Measurements from ENCODE around the gene SERPINA12.
"Not testable (repeated sequence)": the region's sequence is repeated elsewhere in the genome, so short reads cannot be mapped to it uniquely, and the experiment has no call there.

Gene SERPINA12

GRCh38 chr14:94524093-94524492, 14.8 kb upstream of the SERPINA12 start:
- Histone ChIP-seq H3K4me3 (ENCODE audit: low read length) (no peak overlapping the region), H3K36me3 (ENCODE audit: control insufficient read depth, insufficient read depth, low read length) (no peaks in the 10 kb centered on the region), H3K4me1 (ENCODE audit: control insufficient read depth, insufficient read depth, low read length) (no peaks in the 10 kb centered on the region), H3K9ac (ENCODE audit: low read length) (no peak overlapping the region), H3K9me3 (ENCODE audit: control insufficient read depth, low read length) (no peaks in the 10 kb centered on the region), H3K27me3 (ENCODE audit: control insufficient read depth, insufficient read depth, low read length) (no peaks in the 10 kb centered on the region)

- Histone ChIP-seq H3K36me3 (ENCODE audit: control insufficient read depth, insufficient read depth, low read length) (no peaks in the 10 kb centered on the region), H3K9ac (ENCODE audit: low read length) (no peak overlapping the region), H3K4me3 (ENCODE audit: low read length) (no peak overlapping the region), H3K4me1 (ENCODE audit: control insufficient read depth, insufficient read depth, low read length) (no peaks in the 10 kb centered on the region), H3K9me3 (ENCODE audit: control insufficient read depth, low read length) (no peaks in the 10 kb centered on the region), H3K27me3 (ENCODE audit: control insufficient read depth, insufficient read depth, low read length) (no peaks in the 10 kb centered on the region)
Measured at GRCh38 chr14:94523265-94523664, 14.0 kb upstream of the SERPINA12 start.

GRCh38 chr14:94522115-94522724, 13.0 kb upstream of the SERPINA12 start:
- no peak overlapping the region for H3K9ac ChIP-seq (ENCODE audit: low read length)
- H3K36me3 ChIP-seq (ENCODE audit: control insufficient read depth, insufficient read depth, low read length): no peaks in the 10 kb centered on the region
- no peaks in the 10 kb centered on the region for H3K27me3 ChIP-seq (ENCODE audit: control insufficient read depth, insufficient read depth, low read length)
- no peaks in the 10 kb centered on the region for H3K9me3 ChIP-seq (ENCODE audit: control insufficient read depth, low read length)
- H3K4me1 ChIP-seq (ENCODE audit: control insufficient read depth, insufficient read depth, low read length): no peaks in the 10 kb centered on the region
- H3K4me3 ChIP-seq (ENCODE audit: low read length): no peak overlapping the region

- no peaks in the 10 kb centered on the region for H3K36me3 ChIP-seq (ENCODE audit: control insufficient read depth, insufficient read depth, low read length)
Measured at GRCh38 chr14:94521375-94522114, 12.3 kb upstream of the SERPINA12 start.

GRCh38 chr14:94517641-94518257, 8.5 kb upstream of the SERPINA12 start:
- Histone ChIP-seq H3K27me3 (ENCODE audit: control insufficient read depth, insufficient read depth, low read length) (peaks cover 14% of the 10 kb centered on the region), H3K36me3 (ENCODE audit: control insufficient read depth, insufficient read depth, low read length) (no peaks in the 10 kb centered on the region)

More at GRCh38 chr14:94521375-94522114, 12.3 kb upstream of the SERPINA12 start:
- H3K4me3 ChIP-seq (ENCODE audit: low read length): no peak overlapping the region
- no peaks in the 10 kb centered on the region for H3K4me1 ChIP-seq (ENCODE audit: control insufficient read depth, insufficient read depth, low read length)
- no peaks in the 10 kb centered on the region for H3K9me3 ChIP-seq (ENCODE audit: control insufficient read depth, low read length)
- H3K9ac ChIP-seq (ENCODE audit: low read length): no peak overlapping the region
- peaks cover 4% of the 10 kb centered on the region for H3K27me3 ChIP-seq (ENCODE audit: control insufficient read depth, insufficient read depth, low read length)

GRCh38 chr14:94517248-94517640, 8.0 kb upstream of the SERPINA12 start:
- no peak overlapping the region for H3K4me3 ChIP-seq (ENCODE audit: low read length)
- peaks cover 14% of the 10 kb centered on the region for H3K27me3 ChIP-seq (ENCODE audit: control insufficient read depth, insufficient read depth, low read length)
- no peaks in the 10 kb centered on the region for H3K36me3 ChIP-seq (ENCODE audit: control insufficient read depth, insufficient read depth, low read length)
- H3K4me1 ChIP-seq (ENCODE audit: control insufficient read depth, insufficient read depth, low read length): no peaks in the 10 kb centered on the region
- H3K9me3 ChIP-seq (ENCODE audit: control insufficient read depth, low read length): no peaks in the 10 kb centered on the region
- no peak overlapping the region for H3K9ac ChIP-seq (ENCODE audit: low read length)

More at GRCh38 chr14:94517641-94518257, 8.5 kb upstream of the SERPINA12 start:
- no peaks in the 10 kb centered on the region for H3K9me3 ChIP-seq (ENCODE audit: control insufficient read depth, low read length)
- no peak overlapping the region for H3K9ac ChIP-seq (ENCODE audit: low read length)
- no peaks in the 10 kb centered on the region for H3K4me1 ChIP-seq (ENCODE audit: control insufficient read depth, insufficient read depth, low read length)
- H3K4me3 ChIP-seq (ENCODE audit: low read length): no peak overlapping the region

- Histone ChIP-seq H3K4me1 (ENCODE audit: control insufficient read depth, insufficient read depth, low read length) (no peaks in the 10 kb centered on the region), H3K4me3 (ENCODE audit: low read length) (no peak overlapping the region), H3K27me3 (ENCODE audit: control insufficient read depth, insufficient read depth, low read length) (peaks cover 14% of the 10 kb centered on the region), H3K9ac (ENCODE audit: low read length) (no peak overlapping the region), H3K36me3 (ENCODE audit: control insufficient read depth, insufficient read depth, low read length) (no peaks in the 10 kb centered on the region), H3K9me3 (ENCODE audit: control insufficient read depth, low read length) (no peaks in the 10 kb centered on the region)
Measured at GRCh38 chr14:94515856-94516255, 6.6 kb upstream of the SERPINA12 start.

- no peak overlapping the region for H3K4me3 ChIP-seq (ENCODE audit: low read length)
Measured at GRCh38 chr14:94515426-94515825, 6.2 kb upstream of the SERPINA12 start.

GRCh38 chr14:94514351-94514750, 5.1 kb upstream of the SERPINA12 start:
- Histone ChIP-seq H3K4me3 (ENCODE audit: low read length) (no peak overlapping the region), H3K27me3 (ENCODE audit: control insufficient read depth, insufficient read depth, low read length) (peaks cover 14% of the 10 kb centered on the region), H3K9me3 (ENCODE audit: control insufficient read depth, low read length) (no peaks in the 10 kb centered on the region), H3K9ac (ENCODE audit: low read length) (no peak overlapping the region), H3K36me3 (ENCODE audit: control insufficient read depth, insufficient read depth, low read length) (no peaks in the 10 kb centered on the region), H3K4me1 (ENCODE audit: control insufficient read depth, insufficient read depth, low read length) (no peaks in the 10 kb centered on the region)

More at GRCh38 chr14:94515426-94515825, 6.2 kb upstream of the SERPINA12 start:
- Histone ChIP-seq H3K9ac (ENCODE audit: low read length) (no peak overlapping the region), H3K4me1 (ENCODE audit: control insufficient read depth, insufficient read depth, low read length) (no peaks in the 10 kb centered on the region), H3K9me3 (ENCODE audit: control insufficient read depth, low read length) (no peaks in the 10 kb centered on the region), H3K27me3 (ENCODE audit: control insufficient read depth, insufficient read depth, low read length) (peaks cover 14% of the 10 kb centered on the region), H3K36me3 (ENCODE audit: control insufficient read depth, insufficient read depth, low read length) (no peaks in the 10 kb centered on the region)

- H3K4me1 ChIP-seq (ENCODE audit: control insufficient read depth, insufficient read depth, low read length); H3K9me3 ChIP-seq (ENCODE audit: control insufficient read depth, low read length); H3K36me3 ChIP-seq (ENCODE audit: control insufficient read depth, insufficient read depth, low read length); H3K27me3 ChIP-seq (ENCODE audit: control insufficient read depth, insufficient read depth, low read length); H3K4me3 ChIP-seq (ENCODE audit: low read length); H3K9ac ChIP-seq (ENCODE audit: low read length): not testable (repeated sequence)
Measured at GRCh38 chr14:94510481-94510880, 1.2 kb upstream of the SERPINA12 start.

- Histone ChIP-seq H3K9ac (ENCODE audit: low read length) (no peak overlapping the region), H3K27me3 (ENCODE audit: control insufficient read depth, insufficient read depth, low read length) (no peaks in the 10 kb centered on the region), H3K36me3 (ENCODE audit: control insufficient read depth, insufficient read depth, low read length) (no peaks in the 10 kb centered on the region), H3K9me3 (ENCODE audit: control insufficient read depth, low read length) (no peaks in the 10 kb centered on the region), H3K4me3 (ENCODE audit: low read length) (no peak overlapping the region), H3K4me1 (ENCODE audit: control insufficient read depth, insufficient read depth, low read length) (no peaks in the 10 kb centered on the region)
Measured at GRCh38 chr14:94505641-94506040, 3.6 kb downstream of the SERPINA12 start.

- Histone ChIP-seq H3K9me3 (ENCODE audit: control insufficient read depth, low read length) (no peaks in the 10 kb centered on the region), H3K36me3 (ENCODE audit: control insufficient read depth, insufficient read depth, low read length) (no peaks in the 10 kb centered on the region), H3K27me3 (ENCODE audit: control insufficient read depth, insufficient read depth, low read length) (no peaks in the 10 kb centered on the region), H3K9ac (ENCODE audit: low read length) (no peak overlapping the region), H3K4me1 (ENCODE audit: control insufficient read depth, insufficient read depth, low read length) (no peaks in the 10 kb centered on the region), H3K4me3 (ENCODE audit: low read length) (no peak overlapping the region)
Measured at GRCh38 chr14:94505206-94505605, 4.1 kb downstream of the SERPINA12 start.

Data from mucosa of stomach (tissue), 1 donor.